Central memory CD8-positive, alpha-beta T cell (primary cell): Measurements from ENCODE around the gene TSC22D2.

Experiments used
- ATAC-seq: fragments of 150-1000 bp; cut with Tn5 transposase; replicated peaks from 2 replicates; pipeline ENCODE4 v1.10.0; 2022; ENCODE audit warnings: mild to moderate bottlenecking, moderate FRiP score, moderate number of reproducible peaks; ENCODE audit not compliant: poor library complexity, severe bottlenecking; ENCODE audit errors: extremely low read depth
- DNase-seq, 2 donors: peaks; one replicate each; pipeline ENCODE4 v3.0.0; 2021; ENCODE audit warnings: low spot score in 2 of 2
- H3K27ac Mint-ChIP-seq: one replicate; pipeline ENCODE4 v1.8.0; 2022; ENCODE audit warnings: low read depth, mild to moderate bottlenecking, moderate library complexity, mixed read lengths
- H3K27me3 Mint-ChIP-seq: one replicate; pipeline ENCODE4 v1.8.0; 2022; ENCODE audit warnings: mixed read lengths
- H3K36me3 Mint-ChIP-seq: one replicate; pipeline ENCODE4 v1.8.0; 2022; ENCODE audit warnings: mild to moderate bottlenecking, moderate library complexity, mixed read lengths; ENCODE audit not compliant: insufficient read depth
- H3K4me1 Mint-ChIP-seq: one replicate; pipeline ENCODE4 v1.8.0; 2022; ENCODE audit warnings: mixed read lengths
- H3K4me3 Mint-ChIP-seq: one replicate; pipeline ENCODE4 v1.8.0; 2022; ENCODE audit warnings: mild to moderate bottlenecking, moderate library complexity, mixed read lengths
- H3K9me3 Mint-ChIP-seq: one replicate; pipeline ENCODE4 v1.8.0; 2022; ENCODE audit warnings: mixed read lengths

TSC22D2 gene

GRCh38 chr3:150408221-150409124, at the start of gene TSC22D2:
Gene TSC22D2 (plus strand): TSS chr3:150408298. CDS start chr3:150409351, 1,053 bp downstream.
- DNase-seq (peak; percentile 95 to 98), ATAC-seq (peak; percentile 71)
- Mint-ChIP-seq H3K27me3 (no peaks in the 10 kb centered on the region), H3K4me3 (peak within 1 kb of the TSS; percentile 74), H3K4me1 (peaks cover 33% of the 10 kb centered on the region), H3K27ac (peak within 1 kb of the TSS; percentile 95), H3K9me3 (no peaks in the 10 kb centered on the region), H3K36me3 (peaks cover 28% of the 10 kb centered on the region)

DNA sequence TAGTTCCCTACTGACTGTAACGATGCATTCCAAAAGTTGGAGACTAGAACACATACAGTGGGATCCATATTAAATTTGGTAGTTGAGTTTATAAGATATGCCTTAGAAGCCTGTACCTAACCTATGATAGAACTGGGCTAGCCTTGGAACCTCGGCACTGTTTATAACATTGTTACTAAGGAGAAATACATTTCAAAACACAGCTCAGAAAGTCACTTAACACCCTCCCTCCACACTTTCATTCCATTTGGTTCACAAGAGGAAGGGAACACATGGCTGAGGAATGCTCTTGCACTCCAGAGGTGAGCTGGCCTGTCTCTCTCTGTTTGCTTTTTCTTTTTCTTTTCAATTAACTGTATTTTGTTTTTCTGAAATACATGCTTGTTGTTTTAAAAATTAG, 48.7 kb upstream of the TSC22D2 start:
- ATAC-seq (no peak), DNase-seq (no peak)
- Mint-ChIP-seq H3K4me3 (no peak overlapping the region), H3K27me3 (no peaks in the 10 kb centered on the region), H3K4me1 (no peaks in the 10 kb centered on the region), H3K36me3 (no peaks in the 10 kb centered on the region), H3K9me3 (no peaks in the 10 kb centered on the region), H3K27ac (no peak overlapping the region)

GRCh38 chr3:150360966-150361365, 47.1 kb upstream of the TSC22D2 start:
- no peaks in the 10 kb centered on the region for H3K36me3 Mint-ChIP-seq
- no peak for DNase-seq
- no peak for ATAC-seq
- no peak overlapping the region for H3K4me3 Mint-ChIP-seq
- no peaks in the 10 kb centered on the region for H3K27me3 Mint-ChIP-seq
- no peak overlapping the region for H3K27ac Mint-ChIP-seq
- H3K9me3 Mint-ChIP-seq: no peaks in the 10 kb centered on the region
- H3K4me1 Mint-ChIP-seq: no peaks in the 10 kb centered on the region

GRCh38 chr3:150362515-150363302, 45.4 kb upstream of the TSC22D2 start:
- Mint-ChIP-seq H3K27ac (no peak overlapping the region), H3K27me3 (no peaks in the 10 kb centered on the region), H3K4me3 (no peak overlapping the region), H3K36me3 (no peaks in the 10 kb centered on the region), H3K4me1 (no peaks in the 10 kb centered on the region), H3K9me3 (no peaks in the 10 kb centered on the region)
- ATAC-seq (no peak), DNase-seq (no peak)

DNA sequence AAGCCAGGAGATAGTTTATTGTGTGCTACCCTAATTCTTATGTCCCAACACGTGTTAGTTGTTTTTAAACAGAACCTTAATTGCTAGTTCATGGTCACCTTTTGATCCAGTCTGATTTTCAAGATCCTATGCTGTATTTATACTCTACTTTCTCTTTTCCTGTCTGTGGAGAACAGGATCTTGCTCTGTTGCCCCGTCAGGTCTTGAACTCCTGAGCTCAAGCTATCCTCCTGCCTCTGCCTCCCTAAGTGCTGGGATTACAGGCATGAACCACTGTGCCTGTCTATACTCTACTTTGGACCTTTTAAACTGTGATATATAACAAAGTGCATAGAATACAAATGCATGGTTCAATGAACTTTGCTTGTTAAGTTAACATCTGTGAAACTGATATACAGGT, 44.7 kb upstream of the TSC22D2 start:
- no peak for ATAC-seq

DNA sequence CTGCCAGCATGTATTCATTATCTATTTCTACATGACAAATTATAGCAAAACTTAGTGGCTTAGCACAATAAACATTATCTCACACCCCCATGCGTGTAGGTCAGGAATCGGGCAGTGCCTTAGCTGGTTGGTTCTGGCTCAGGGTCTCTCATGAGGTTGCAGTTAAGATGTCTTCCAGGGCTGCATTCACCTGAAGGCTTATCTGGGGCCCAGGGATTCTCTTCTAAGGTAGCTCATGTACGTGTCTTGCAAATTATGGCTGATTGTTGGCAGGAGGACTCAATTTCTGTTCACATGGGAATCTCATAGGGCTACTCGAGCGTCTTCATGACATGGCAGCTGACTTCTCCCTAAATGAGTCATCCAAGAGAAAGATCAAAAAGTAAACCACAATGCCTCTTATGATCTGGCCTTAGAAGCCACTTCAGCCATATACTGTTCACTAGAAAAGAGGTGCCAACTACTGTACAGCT, 42.9 kb upstream of the TSC22D2 start:
- Mint-ChIP-seq H3K27ac (no peak overlapping the region), H3K4me3 (no peak overlapping the region), H3K36me3 (no peaks in the 10 kb centered on the region), H3K27me3 (no peaks in the 10 kb centered on the region), H3K4me1 (no peaks in the 10 kb centered on the region), H3K9me3 (no peaks in the 10 kb centered on the region)
- ATAC-seq: no peak
- no peak for DNase-seq

More for the DNA sequence above, 44.7 kb upstream of the TSC22D2 start:
- no peak overlapping the region for H3K27ac Mint-ChIP-seq
- DNase-seq: no peak
- no peaks in the 10 kb centered on the region for H3K27me3 Mint-ChIP-seq
- H3K4me1 Mint-ChIP-seq: no peaks in the 10 kb centered on the region
- no peaks in the 10 kb centered on the region for H3K36me3 Mint-ChIP-seq
- no peak overlapping the region for H3K4me3 Mint-ChIP-seq
- H3K9me3 Mint-ChIP-seq: no peaks in the 10 kb centered on the region

DNA sequence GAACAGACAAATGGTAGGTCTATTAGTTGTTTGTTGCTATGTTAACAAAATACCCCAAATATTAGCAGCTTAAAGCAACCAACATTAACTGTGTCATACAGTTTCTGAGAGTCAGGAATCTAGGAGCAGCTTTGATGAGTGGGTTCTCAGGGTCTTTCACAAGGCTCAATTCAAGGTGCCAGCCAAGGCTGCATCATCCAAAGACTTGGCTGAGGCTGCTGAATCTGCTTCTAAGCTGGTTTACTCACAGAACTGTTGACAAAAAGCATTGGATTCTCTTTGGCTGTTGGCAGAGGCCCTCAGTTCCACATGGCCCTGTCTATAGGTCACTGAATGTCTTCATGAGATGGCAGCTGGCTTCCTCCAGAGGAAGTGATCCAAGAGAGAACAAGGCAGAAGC, 40.3 kb upstream of the TSC22D2 start:
- Mint-ChIP-seq H3K4me1 (no peaks in the 10 kb centered on the region), H3K4me3 (no peak overlapping the region), H3K27me3 (no peaks in the 10 kb centered on the region), H3K9me3 (no peaks in the 10 kb centered on the region), H3K36me3 (no peaks in the 10 kb centered on the region), H3K27ac (no peak overlapping the region)
- DNase-seq (no peak), ATAC-seq (no peak)

DNA sequence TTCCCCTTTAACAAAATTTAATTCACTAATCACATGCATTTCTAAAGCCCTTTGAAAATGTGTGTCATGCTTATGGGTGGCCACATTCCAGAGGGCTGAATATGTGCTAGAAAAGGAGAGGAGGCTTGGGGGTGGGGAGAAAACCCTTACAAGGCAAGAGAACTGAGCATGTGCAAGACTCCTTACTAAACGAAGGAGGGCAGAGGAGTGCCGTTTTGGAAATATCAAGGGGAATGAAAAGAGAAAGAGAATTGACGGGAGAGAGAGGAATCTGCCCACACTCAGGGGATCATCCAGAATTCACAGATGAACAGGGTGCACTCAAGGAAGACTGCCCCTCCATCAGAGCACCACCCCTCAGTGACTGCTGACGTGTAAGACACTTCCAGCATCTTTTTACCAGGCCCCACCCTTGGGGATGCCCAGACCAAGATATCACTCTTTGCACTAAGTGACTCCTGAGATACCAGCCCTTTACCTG, 37.9 kb upstream of the TSC22D2 start:
- no peak overlapping the region for H3K27ac Mint-ChIP-seq
- no peaks in the 10 kb centered on the region for H3K9me3 Mint-ChIP-seq
- no peaks in the 10 kb centered on the region for H3K36me3 Mint-ChIP-seq
- ATAC-seq (no peak), DNase-seq (no peak)
- peaks cover 8% of the 10 kb centered on the region for H3K4me1 Mint-ChIP-seq
- no peaks in the 10 kb centered on the region for H3K27me3 Mint-ChIP-seq
- no peak overlapping the region for H3K4me3 Mint-ChIP-seq

DNA sequence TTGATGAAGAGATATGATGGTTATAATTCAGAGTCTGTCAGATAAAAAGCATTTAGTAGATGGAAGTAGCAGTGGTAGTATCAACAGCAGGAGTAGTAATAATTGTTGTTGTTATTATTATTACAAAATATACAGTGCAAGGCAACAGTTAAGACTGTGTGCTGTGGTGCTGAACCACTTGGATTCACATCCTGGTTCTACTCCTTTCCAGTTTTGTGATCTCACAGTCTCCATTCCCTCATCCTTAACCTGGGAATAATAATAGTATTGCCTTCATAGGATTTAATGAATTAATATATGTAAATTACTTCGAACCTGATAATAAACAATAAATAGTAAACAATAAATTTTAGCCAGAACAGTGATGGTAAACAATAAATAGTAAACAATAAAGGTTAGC, 37.1 kb upstream of the TSC22D2 start:
- ATAC-seq (no peak), DNase-seq (no peak)
- no peaks in the 10 kb centered on the region for H3K36me3 Mint-ChIP-seq
- H3K4me3 Mint-ChIP-seq: no peak overlapping the region
- H3K27me3 Mint-ChIP-seq: no peaks in the 10 kb centered on the region
- no peak overlapping the region for H3K27ac Mint-ChIP-seq
- H3K9me3 Mint-ChIP-seq: no peaks in the 10 kb centered on the region
- H3K4me1 Mint-ChIP-seq: peaks cover 8% of the 10 kb centered on the region

DNA sequence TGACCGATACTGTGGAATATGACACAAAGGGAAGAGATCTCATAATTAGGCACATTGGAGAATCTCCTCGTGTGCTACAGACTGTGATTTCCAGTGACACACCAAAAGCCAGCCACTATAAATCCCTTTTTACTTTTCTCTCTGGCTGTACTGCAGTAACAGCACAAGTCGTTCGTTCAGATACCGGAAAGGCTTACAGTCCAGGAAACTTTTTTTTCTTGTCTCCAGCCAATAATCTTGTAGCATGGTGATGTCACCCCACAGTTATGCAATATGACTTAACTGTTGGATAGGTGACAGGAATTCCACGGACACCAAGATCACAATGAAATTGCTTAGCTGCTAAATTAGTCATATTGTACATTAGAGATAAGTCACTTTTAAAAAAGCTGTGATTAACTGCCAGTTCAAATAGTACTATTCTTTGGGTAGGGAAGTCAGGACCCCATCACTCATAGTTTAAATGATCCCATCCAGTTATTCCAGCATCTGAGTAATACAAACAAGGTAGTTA, 36.3 kb upstream of the TSC22D2 start:
- Mint-ChIP-seq H3K9me3 (no peaks in the 10 kb centered on the region), H3K27me3 (no peaks in the 10 kb centered on the region), H3K4me1 (peaks cover 8% of the 10 kb centered on the region), H3K4me3 (no peak overlapping the region), H3K27ac (no peak overlapping the region), H3K36me3 (no peaks in the 10 kb centered on the region)
- DNase-seq (no peak), ATAC-seq (no peak)

DNA sequence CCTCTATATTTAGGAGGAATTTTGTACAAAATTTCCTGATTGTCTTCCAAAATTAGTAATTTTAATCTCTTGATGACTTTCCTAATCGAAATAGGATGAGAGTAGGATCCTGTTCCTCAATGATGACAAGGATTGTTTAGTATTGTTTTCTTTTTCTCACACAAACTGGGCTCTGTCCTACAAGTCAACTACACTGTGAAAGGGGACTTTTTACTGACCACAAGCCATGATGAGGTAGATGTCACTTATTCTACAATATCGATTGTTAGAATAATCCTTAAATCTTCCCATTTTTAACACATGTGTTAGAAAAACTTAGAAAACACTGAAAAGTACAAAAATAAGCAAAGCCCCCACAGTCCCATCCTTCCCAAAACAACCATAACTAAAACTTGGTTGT, 35.8 kb upstream of the TSC22D2 start:
- Mint-ChIP-seq H3K36me3 (no peaks in the 10 kb centered on the region), H3K27me3 (no peaks in the 10 kb centered on the region), H3K4me3 (no peak overlapping the region), H3K4me1 (peaks cover 8% of the 10 kb centered on the region), H3K9me3 (no peaks in the 10 kb centered on the region), H3K27ac (no peak overlapping the region)
- DNase-seq: no peak
- no peak for ATAC-seq

- H3K4me3 Mint-ChIP-seq: no peak overlapping the region
Observed at GRCh38 chr3:150372722-150373121, 35.4 kb upstream of the TSC22D2 start.

More at GRCh38 chr3:150372722-150373121, 35.4 kb upstream of the TSC22D2 start:
- DNase-seq (no peak), ATAC-seq (no peak)
- H3K9me3 Mint-ChIP-seq: no peaks in the 10 kb centered on the region
- H3K27ac Mint-ChIP-seq: no peak overlapping the region
- H3K36me3 Mint-ChIP-seq: no peaks in the 10 kb centered on the region
- H3K27me3 Mint-ChIP-seq: no peaks in the 10 kb centered on the region
- H3K4me1 Mint-ChIP-seq: peaks cover 8% of the 10 kb centered on the region
